ENCODE results near the gene KSR1.

The KSR1 gene

GRCh38 chr17:27535178-27535928, 79.1 kb downstream of the KSR1 start:
- DNase-seq (ENCODE audit: low spot score), result no peak

- no peak for DNase-seq (ENCODE audit: low spot score)
Observed at GRCh38 chr17:27535975-27536374, 79.7 kb downstream of the KSR1 start.

GRCh38 chr17:27536781-27537180, 80.5 kb downstream of the KSR1 start:
- DNase-seq (ENCODE audit: low spot score), result no peak

GRCh38 chr17:27538156-27538955, 82.1 kb downstream of the KSR1 start:
- DNase-seq (ENCODE audit: low spot score), result no peak

GRCh38 chr17:27539152-27539551, 82.9 kb downstream of the KSR1 start:
- DNase-seq (ENCODE audit: low spot score), result no peak

GRCh38 chr17:27539794-27540317, 83.6 kb downstream of the KSR1 start:
- DNase-seq (ENCODE audit: low spot score), result no peak

- no peak for DNase-seq (ENCODE audit: low spot score)
Observed at GRCh38 chr17:27540318-27541101, 84.3 kb downstream of the KSR1 start.

- no peak for DNase-seq (ENCODE audit: low spot score)
Observed at GRCh38 chr17:27541301-27542023, 85.2 kb downstream of the KSR1 start.

- no peak for DNase-seq (ENCODE audit: low spot score)
Observed at GRCh38 chr17:27542841-27543463, 86.7 kb downstream of the KSR1 start.

GRCh38 chr17:27543464-27543856, 87.2 kb downstream of the KSR1 start:
- no peak for DNase-seq (ENCODE audit: low spot score)

- no peak for DNase-seq (ENCODE audit: low spot score)
Observed at GRCh38 chr17:27543958-27544349, 87.7 kb downstream of the KSR1 start.

- DNase-seq (ENCODE audit: low spot score), result no peak
Observed at GRCh38 chr17:27544350-27545131, 88.3 kb downstream of the KSR1 start.

GRCh38 chr17:27545562-27546229, 89.4 kb downstream of the KSR1 start:
- DNase-seq (ENCODE audit: low spot score), result no peak

GRCh38 chr17:27546624-27547300, 90.5 kb downstream of the KSR1 start:
- no peak for DNase-seq (ENCODE audit: low spot score)

- no peak for DNase-seq (ENCODE audit: low spot score)
Observed at GRCh38 chr17:27547301-27547683, 91.0 kb downstream of the KSR1 start.

GRCh38 chr17:27548369-27548768, 92.1 kb downstream of the KSR1 start:
- DNase-seq (ENCODE audit: low spot score), result no peak

GRCh38 chr17:27549251-27549893, 93.1 kb downstream of the KSR1 start:
- DNase-seq (ENCODE audit: low spot score), result no peak

- no peak for DNase-seq (ENCODE audit: low spot score)
Observed at GRCh38 chr17:27550291-27550930, 94.2 kb downstream of the KSR1 start.
